Activated gamma-delta T cell treated with anti-CD3 and anti-CD28 coated beads, Interleukin-2, amount 50 U/mL, for 16 hours (primary cell): ENCODE results near the gene NINJ2.
"Not testable (repeated sequence)": the region's sequence is repeated elsewhere in the genome, so short reads cannot be mapped to it uniquely, and the experiment has no call there.

ENCODE experiments used
- DNase-seq: peaks from one replicate; pipeline ENCODE4 v3.0.0-alpha.2; 2020; ENCODE audit warnings: low read depth

NINJ2 gene, protein sequence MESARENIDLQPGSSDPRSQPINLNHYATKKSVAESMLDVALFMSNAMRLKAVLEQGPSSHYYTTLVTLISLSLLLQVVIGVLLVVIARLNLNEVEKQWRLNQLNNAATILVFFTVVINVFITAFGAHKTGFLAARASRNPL

DNA sequence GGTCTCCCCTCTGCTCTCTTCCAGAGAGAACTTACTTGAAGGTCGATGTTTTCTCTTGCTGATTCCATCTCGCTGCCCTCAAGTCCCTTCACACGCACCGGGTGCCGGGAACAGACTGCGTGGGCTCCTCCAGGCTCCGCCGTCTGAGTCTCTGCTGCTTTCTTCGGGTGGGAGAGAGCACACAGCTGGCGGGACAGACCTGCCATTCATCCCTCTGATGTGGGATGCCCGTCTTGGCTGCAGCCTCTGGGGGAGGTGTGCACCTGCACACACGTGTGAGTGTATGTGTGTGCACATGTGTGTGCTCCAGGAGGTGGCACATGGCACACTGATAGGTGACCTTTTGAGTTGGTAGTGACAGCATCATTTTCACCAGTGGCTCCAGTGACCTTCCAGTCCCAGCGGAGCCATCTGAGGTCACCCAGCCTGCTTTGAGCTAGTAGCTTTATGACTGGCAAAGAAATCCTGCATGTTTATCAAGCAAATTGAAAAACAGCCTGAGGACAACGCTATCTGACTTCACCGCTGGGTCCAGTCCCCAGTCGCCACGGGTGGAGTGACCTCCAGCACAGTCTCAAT, at the start of gene NINJ2:
Gene NINJ2, minus strand, starts transcription at position 153 of the 579 bp plus-strand sequence. Its CDS starts 85 bp downstream, at position 68.
- no peak for DNase-seq

DNA sequence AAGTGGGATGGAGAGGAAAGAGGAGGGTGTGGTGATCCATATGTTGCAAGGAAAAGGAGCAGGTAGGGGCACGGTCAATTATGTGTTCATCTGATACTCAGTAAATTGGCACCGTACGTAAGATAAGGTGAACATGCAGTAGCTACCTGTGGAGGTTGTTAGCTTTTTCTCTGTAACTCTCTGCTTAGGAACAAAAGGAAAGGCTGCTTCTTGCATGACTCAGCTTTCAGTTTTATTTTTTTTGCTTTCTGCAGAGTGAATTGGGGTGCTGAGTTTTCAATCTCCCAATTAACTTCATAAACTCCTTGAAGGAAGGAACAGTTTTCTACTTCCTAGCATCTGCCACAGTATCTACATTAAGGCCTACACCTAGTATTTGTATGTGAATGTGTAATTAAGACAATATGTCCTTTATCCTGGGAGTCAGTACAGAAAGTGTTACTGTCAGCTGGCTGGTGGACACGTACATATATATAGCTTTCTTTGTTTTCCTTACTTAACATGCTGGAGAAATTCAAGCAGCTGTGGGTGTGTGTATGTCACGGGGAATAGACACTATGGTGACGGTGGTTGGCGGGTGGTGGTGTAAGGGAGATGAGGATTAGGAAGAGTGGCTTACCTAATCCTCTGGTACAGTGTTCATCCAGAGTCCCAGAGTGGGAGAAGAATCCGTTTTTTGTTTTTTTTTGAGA, 49.1 kb upstream of the NINJ2 start:
- no peak for DNase-seq

DNA sequence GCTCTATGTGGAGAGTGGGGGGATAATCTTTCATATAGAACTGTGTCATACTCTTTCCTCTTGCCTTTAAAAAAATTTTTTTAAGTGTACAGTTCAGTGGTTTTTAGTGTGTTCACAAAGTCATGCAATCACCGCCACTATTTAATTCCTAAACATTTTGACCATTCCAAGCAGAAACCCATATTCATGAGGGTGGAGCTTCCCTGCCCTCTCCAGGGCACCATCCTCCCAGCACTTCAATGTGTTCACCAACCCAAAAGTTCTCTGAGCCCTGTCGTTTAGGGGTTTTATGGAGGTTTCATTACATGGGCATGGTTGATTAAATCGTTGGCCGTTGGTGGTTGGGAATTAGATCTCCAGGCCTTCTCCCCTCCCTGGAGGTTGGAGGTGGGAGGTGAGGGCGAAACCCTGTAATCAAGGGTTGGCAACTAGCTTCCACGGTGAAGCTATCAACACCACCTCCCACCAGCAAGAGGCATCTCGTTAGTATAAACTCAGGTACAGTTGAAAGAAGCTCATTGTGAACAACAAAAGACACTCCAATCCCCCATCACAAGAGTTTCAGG, 46.3 kb upstream of the NINJ2 start:
- DNase-seq = no peak

DNA sequence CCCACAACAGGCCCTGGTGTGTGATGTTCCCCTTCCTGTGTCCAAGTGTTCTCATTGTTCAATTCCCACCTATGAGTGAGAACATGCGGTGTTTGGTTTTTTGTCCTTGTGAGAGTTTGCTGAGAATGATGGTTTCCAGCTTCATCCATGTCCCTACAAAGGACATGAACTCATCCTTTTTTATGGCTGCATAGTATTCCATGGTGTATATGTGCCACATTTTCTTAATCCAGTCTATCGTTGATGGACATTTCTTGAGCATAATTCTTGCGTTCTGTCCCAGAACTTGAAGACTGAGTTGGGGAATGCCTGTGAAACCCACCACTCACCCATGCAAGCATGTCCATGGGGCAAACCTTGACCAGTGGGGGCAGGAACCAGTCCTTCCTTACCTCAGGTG, 44.8 kb upstream of the NINJ2 start:
- DNase-seq = not testable (repeated sequence)

DNA sequence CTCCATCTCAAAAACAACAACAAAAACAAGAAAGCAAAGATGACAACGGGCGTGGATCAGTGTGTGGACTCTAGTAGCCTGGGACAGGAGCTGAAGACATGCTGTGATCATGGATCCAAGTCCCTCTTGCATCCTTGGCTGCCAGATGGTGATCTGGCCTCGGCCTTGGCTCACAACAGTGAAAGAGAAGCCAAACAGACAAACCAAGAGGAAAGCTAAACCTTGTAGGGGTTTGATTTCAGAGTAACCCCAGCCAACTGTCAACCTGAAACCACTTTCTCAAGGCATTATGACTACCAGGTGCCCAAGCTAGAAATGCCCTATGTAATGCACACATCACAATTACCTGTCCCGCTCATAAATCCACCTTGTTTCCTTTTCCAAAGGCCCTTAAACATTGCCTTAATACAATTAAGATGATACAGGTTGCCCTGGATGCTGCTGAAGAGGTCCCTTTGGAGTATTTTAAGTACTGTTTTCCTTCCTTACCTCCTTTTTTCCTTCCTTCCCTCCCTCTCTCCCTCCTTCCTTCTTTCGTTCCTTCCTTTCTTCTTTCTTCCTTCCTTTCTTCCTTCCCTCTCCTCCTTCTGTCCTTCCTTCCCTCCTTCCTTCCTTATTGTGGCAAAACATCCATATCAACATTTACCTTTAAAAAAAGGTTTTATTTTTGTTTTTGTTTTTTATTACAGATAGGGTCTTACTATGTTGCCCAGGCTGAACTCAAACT, 41.4 kb upstream of the NINJ2 start:
- no peak for DNase-seq

DNA sequence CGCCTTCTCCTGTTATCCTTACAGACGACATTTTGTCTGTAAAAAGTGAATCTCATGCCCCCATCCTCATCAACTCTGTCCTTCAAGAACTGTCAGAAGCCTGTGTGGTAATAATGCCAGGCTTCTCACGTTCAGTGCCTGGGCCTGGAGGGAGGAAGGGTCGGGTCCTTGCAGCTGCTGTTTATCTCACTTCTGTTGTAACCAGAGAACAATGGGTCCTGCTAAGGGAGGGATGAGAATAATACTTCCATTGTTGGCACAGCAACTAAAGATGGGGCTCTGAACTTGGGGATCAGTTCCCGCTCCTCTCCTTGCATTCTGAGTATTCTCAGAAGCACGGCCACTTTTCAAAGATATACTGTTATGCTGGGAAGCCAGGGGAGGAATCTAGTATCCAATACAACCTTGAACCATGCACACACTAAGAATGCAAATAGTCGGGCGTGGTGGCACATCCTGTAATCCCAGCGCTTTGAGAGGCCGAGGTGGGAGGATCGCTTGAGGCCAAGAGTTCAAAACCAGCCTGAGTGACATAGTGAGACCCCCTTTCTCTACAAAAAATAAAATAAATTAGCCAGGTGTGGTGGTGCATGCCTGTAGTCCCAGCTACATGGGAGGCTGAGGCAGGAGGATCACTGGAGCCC, 38.8 kb upstream of the NINJ2 start:
- DNase-seq = no peak

DNA sequence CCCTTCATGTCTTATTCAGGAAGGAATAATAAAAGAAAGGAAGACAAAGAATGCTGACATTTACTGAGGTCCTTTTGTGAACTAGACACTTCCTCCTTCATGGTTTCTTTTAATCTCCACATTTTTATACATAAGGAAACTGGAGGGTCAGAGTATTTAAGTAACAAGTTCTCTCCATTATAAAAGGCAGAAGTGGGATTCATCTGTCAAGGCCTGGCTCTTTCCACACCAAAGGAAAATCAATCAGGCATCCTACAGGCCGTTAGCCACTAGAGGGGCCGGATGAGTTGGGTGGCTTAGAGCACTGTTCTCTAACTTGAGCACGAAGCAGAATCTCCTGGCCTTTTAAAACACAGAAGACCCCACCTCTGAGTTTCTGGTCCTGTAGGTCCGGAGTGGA, 36.8 kb upstream of the NINJ2 start:
- no peak for DNase-seq

DNA sequence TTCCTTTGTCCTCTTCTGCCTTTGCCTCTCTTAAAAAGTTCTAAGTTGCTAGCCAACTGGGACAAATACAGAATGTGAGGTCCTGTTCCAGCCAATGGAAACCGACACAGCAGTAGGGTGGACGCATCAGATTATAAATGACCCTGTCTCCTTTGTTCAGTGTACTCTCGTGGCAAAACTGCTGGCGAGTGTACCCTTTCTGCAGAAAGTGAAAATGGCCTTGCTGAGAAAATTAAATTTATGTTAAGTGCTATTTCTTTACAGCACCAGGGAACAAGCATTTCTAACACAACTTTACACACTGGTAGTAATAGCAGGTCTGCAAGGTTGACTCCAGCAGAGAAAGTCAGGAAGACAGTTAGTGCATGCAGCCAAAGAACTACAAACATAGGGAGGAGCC, 35.0 kb upstream of the NINJ2 start:
- not testable (repeated sequence) for DNase-seq

DNA sequence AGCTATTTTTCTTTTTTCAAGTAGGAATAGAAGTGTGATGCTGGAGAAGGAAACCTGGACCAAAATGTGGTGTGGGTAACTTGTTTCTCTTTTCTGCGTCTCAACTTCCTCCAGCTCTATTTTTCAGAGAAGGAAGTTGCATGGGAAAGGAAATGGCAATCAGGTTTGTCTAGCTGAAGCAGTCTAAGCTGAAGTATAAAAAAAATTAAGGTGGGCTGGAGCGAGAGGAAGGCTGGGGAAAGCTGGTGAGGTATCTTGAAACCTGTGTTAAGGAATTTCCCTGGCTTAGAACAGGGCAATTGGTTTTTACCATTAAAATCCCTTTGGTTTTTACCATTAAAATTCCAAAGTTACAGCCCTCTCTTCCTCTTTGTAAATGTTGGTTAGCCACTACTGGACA, 34.2 kb upstream of the NINJ2 start:
- no peak for DNase-seq

DNA sequence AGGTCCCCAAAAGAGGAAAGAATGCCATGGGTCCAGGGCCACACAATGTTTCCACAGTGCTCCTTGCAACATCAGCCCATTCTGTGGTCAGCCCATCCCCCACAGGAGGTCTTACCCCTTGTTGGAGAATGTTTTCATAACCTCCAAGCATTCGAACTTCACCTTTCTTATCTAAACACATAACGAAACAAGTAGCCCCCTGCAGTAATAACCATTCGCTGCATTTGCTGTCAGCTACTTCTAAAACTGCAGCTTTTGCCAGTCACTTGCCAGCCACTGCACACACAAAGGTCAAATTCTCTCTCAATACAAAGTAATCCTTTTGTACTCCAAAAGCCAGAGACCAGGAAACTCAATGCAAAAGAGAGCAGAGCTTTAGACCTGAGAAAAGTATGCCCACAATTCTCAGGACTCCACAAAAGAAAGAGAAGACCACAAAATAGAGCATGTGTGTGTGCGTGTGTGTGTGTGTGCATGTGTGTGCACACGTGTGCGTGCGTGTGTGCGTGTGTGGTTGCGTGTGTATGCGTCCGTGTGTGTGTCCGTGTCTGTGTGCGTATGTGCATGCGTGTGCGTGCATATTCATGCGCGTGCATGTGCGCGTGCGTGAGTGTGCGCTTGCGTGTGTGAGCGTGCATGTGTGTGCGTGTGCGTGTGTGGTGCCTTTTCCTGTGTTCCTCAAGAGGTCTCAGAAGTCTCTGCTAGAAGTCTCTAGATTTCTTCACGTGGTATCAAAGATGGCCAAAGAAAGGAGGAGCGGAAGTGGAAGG, 31.7 kb upstream of the NINJ2 start:
- no peak for DNase-seq

DNA sequence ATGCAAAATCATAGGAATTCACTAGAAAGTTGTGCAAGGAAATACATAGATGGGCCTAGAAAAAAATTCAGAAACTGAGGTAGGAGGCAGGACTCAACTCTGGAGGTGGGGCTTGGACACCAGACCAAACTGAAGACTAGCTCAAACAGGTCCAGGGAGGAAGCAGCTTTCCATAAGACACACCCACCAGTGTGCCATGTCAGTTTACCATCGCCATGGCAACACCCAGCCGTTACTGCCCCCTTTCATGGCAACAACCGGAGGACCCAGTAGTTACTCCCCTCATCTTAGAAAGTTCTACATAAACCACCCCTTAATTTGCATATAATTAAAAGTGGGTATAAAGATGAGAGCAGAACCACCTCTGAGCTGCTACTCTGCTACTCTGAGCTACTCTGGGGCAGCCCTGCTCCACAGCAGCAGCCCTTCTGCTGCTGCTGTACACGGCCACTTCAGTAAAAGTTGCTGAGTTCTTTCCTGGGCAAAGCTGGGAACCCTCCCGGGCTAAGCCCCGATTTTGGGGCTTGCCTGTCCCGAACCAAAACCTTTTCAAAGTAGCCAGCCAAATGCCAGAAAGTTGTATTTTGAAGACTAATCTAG, 30.8 kb upstream of the NINJ2 start:
- no peak for DNase-seq

DNA sequence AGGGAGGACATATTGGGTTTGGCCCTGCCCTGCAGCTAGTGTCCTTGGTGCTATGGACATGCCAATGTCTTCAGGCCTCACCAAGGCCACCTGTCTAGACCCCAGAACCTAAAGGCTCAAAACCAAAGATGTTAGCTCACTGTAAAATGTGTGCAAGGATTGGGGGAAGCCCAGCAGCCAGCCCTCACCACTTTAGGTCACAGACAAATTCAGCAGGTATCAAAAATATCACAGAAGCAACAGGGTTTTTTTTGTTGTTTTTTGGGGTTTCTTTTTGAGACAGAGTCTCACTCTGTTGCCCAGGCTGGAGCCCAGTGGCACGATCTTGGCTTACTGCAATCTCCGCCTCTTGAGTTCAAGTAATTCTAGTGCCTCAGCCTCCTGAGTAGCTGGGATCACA, 29.0 kb upstream of the NINJ2 start:
- no peak for DNase-seq

DNA sequence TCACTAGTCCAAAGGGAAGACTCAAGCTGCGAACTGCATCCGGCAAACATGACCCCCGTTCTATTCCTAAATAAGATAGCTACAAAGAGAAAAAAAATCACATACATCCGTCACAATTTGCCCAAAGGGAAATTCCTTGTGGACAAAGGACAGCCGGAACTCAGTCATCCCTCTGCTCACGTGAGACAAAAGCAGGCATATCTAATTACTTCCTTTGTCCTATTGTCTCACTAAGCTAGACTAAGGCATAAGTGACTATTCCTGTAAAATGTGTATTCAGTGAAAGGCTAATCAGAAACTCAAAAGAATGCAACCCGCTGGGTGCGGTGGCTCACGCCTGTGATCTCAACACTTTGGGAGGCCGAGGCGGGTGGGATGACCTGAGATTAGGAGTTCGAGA, 27.2 kb upstream of the NINJ2 start:
- no peak for DNase-seq

DNA sequence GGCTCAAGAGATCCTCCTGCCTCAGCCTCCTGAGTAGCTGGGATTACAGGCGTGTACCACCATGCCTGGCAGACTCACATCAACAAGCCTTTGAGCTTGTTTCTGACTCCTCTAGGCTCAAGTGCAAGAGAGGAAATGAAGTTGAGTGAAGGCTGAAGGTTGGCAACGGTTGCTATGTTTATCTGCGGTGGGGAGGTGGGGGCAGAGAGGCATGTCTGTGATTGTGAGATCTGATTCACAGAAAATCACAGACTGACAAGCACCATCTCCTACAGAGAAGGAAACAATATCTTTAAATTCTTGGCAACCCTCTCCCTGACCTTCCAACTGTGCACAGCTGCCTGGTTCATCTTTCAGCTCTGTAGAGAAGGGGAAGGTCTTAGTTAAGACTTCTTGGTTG, 22.1 kb upstream of the NINJ2 start:
- peak; percentile 70 for DNase-seq

DNA sequence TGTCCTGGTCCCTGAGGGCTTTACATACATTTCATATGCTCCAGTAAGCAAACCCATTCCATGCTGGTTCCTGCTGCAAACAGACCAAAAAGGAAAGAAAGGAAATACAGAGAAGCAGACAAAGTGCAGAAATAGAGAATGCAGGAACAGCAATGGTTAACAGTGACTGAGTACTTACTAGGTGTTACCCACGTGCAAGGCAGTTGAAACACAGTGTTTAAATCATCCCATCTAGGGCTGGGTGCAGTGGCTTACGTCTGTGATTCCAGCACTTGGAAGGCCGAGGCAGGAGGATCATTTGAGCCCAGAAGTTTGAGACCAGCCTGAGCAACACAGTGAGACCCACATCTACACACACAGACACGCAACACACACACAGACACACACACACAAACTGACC, 21.2 kb upstream of the NINJ2 start:
- no peak for DNase-seq

DNA sequence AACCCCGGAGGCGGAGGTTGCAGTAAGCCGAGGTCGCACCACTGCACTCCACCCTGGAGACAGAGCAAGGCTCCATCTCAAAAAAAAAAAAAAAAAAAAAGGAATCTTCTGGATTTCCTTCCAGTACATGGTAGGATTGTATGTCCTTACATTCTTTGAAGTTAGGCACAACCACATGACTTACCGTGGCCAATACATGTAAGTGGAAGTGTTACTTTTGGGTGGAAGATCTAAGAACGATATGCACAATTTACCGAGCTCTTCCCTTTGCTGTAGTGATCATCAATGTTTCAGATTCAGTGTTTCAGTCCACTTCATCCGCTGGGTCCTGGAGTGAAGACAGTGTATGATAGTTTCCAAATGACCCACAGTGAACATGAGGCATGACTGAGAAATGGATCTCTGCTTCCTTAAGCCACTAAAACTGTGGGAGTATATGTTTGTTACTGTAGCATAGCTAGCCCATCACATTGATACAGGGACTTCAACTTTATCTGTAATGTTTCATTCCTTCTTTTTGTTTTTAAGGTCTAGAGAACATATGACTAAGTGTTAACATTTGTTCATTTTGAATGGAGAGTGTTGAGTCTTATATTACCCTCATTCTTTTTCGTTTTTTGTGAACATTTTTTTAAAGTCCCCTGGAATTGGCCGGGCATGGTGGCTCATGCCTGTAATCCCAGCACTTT, 18.5 kb upstream of the NINJ2 start:
- DNase-seq = no peak

DNA sequence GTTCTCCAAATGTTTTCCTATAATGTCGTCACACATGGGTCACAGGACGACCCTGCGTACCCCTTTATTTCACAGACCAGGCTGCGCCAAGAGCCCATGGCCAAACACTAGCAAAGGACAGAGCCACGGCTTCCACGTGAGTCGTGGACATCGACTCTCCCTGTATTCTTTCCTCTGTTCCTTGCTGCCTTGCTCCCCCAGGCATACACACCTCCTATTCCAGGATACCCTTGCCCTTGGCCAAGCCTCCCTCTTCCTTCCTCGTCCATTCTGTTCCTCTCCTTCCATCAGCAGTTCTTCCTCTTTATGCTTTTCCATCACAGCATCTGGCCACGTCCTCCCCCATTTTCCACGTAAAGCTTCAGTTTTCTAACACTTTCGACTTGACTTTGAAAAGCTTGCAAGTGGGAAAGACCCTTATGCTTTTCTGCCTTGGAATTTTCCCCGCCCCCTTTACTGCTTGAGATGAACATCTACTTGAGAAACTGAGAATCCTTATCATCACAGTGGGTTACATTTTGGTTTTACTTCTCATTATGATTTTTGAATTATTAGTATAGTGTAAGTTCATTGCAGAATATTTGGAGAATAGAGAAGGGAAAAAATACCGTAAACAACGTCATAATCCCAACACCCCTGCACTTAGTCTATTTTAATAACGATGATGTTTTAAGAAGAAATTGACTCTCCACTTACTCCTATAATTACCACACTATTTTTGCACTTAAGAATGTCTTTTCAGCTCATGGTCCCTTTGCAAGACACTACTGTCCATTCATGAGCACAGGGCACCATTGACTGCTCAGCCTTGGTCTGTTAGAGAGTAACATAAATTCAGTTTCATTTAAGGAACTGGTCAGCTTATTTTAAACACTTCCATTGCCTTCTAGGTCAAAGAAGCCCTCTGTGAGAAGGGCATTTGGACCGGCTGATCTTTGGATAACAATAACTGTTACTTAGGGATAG, 15.8 kb upstream of the NINJ2 start:
- DNase-seq = no peak

DNA sequence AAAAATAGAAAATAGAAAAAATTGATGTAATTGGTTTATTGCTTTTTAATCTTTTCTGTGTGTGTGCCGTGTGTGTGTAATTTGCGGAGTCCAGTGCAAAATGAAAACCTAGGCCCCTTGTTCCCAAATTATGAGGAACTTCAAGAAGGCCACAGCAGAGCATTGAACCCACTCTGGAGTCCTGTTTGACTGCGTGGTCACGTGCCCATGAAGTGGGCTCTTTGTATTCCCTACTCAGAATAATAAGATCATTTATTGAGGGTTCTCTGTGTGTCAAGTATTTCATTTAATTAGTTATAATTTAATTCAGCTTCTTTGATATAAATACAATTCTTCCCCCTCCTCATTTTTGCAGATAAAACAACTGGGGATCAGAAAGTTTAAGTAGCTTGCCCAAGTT, 12.3 kb upstream of the NINJ2 start:
- no peak for DNase-seq

DNA sequence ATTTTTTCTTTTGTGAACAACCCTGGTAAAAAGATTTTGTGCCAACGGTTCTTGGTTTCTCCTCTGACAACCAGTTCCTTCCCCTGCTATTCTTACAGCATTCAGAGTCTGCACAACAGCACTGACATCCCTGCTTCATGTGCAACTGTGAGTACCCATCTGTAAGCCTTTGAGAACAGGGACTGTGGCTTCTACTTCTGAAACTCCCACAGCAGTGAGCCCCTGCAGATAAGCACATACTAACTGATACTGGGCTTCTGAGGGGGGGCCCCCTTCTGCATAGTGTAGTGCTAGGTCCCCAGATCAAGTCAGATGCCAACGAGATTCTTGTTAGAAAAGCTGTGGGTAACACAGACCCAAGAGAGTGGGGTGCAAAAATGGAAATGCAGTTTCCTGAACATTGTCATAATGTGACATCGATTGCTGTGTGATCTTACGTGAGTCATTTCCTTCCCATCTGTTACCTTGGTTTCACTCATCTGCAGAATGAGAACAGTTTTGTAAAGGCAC, 11.1 kb upstream of the NINJ2 start:
- peak; percentile 58 for DNase-seq
